ENCODE data around the gene UCN3. TPM values are rescaled to one million over a fixed set of nuclear protein-coding genes. Genes with fewer than 3 reads are reported as not detected.

UCN3 gene
- total RNA-seq, 4 donors from 2014 or later: not detected

DNA sequence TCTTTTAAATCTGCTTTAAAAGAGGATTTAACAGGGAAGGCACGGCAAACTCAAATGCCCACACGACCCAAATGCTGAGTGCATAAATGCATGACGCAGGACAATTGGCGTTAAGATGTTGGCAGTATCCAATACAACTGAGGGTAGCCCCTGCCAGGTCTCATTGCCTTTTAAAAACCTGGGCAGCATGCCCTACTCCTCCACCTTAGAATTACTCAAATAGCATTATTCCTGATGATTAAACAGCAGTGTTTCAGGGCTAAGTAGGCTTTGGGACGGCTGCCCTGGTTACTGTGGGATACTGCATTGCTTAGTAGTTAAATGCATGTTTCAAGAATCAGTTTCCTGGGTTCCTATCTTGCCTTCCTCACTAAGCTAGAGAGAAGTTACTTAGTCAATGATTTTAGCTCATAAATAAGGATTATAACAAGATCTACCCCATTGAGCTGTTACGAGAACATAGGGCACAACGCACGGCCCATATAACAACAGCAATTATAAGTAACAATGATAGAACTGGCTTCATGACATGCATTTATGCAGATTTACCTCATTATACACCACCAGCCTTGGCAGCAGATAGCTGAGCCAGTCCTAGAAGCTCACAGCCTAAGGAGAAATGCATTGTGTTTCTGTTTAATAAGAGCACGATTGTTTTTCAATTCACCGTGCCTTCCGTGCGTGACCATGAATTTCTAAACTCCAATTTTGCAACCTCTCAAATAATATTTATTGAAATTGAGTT lies 32.0 kb downstream of the UCN3 start:
- TF ChIP-seq, protein P1, sequence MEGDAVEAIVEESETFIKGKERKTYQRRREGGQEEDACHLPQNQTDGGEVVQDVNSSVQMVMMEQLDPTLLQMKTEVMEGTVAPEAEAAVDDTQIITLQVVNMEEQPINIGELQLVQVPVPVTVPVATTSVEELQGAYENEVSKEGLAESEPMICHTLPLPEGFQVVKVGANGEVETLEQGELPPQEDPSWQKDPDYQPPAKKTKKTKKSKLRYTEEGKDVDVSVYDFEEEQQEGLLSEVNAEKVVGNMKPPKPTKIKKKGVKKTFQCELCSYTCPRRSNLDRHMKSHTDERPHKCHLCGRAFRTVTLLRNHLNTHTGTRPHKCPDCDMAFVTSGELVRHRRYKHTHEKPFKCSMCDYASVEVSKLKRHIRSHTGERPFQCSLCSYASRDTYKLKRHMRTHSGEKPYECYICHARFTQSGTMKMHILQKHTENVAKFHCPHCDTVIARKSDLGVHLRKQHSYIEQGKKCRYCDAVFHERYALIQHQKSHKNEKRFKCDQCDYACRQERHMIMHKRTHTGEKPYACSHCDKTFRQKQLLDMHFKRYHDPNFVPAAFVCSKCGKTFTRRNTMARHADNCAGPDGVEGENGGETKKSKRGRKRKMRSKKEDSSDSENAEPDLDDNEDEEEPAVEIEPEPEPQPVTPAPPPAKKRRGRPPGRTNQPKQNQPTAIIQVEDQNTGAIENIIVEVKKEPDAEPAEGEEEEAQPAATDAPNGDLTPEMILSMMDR (IDR thresholded peaks at IDR 0.05; ENCODE audit: low read depth): no peak

DNA sequence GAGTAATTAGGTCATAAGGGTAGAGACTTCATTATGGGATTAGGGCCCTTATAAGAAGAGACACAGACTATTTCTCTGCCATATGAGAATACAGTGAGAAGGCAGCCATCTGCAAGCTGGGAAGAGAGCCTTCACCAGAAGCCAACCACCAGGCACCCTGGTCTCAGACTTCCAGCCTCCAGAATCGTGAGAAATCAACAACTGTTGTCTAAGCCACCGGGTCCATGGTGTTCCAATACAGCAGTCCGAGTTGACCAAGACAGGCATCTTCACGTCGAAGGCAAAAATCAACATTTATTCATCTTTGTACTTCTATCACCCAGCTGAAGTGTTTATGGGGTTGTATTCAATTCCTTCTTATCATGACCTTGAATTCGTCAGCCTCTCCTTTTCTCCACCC lies 34.6 kb downstream of the UCN3 start:
- TF ChIP-seq, protein P1 (IDR thresholded peaks at IDR 0.05; ENCODE audit: low read depth): no peak

DNA sequence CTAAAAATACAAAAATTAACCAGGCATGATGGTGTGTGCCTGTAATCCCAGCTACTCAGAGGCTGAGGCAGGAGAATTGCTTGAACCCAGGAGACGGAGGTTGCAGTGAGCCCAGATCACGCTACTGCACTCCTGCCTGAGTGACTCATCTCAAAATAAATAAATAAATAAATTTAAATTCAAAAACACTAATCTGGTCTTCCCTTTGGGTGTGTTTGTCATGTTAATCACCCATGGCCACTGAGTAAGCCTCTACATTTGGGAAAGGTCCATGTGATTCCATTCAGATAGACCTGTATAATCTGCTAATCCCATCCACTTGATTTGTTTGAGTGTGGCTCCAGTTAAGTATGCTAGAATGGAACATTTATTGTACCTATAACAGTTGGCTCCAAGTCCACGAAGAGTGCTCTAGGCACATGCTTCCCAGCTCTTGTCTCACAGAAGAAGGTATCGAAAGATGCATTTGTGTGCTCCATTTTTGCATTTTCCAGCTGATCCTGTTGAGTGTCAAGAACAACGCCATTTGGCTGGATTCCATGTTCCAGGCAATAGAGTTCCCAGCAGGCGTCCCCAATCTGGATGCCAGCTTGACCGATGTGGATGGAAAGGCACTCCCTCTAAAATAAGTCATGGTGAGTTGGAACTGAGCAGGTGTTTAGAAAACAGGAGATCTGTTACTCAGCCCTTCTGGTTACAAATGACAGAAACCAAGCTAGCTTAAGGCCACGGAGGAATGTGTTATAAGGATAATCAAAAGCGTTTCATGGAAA lies 35.9 kb downstream of the UCN3 start:
- TF ChIP-seq, protein P1 (IDR thresholded peaks at IDR 0.05; ENCODE audit: low read depth): no peak

DNA sequence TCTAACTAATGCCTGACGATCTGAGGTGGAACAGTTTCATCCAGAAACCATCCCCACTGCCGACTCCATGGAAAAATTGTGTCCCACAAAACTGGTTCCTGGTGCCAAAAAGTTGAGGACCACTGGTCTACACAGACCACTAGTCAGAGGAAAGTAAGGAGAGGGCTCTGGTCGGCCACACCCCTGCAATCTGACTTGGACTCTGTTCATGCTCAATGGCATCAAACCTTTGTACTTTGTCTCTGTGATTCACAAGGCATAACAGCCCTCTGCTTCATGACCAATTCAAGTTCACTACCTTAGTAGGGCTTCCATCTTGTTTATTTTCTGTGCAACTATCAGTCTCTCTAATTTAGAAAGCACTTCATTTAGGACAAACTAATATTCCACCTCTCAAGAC lies 38.0 kb downstream of the UCN3 start:
- TF ChIP-seq, protein P1 (IDR thresholded peaks at IDR 0.05; ENCODE audit: low read depth): no peak

DNA sequence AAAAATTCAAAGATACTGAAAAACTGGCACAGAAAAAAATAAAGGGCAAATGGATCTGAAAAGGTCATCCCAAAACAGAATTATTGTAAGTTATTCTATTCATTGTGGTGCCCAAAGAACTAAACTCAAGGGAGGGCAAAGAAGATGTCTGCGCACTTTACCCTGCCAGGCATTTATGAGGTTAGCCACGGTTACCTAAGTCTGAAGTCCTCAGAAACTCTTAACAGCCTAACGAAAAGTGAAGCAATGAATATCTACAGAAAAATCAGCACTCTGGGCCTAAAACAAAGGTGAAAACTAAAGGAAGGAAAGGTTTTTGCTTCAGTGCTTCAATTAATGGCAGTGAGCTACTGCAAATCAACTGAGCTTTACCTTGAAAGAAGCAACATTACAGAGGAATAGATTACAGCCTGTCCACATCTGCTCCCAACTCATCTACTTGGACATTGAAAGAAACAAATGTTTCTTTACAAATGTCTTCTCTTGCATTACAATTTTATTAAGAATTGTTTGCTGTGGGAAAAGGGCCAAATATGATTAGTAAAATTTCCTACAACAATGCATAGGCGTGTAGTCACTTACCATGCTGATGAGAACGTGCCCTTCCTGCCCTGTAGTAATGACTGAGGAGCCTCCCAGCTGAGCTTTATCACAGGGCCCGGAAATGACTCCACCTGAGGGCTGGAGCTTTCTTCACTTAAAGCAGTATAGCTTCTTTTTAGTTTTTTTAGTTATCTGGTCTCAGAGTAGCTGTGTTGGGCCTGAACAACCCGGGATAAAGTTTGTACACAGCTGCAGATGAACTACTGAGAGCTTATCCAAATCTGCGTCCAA lies 39.7 kb downstream of the UCN3 start, which contains the start of gene TUBAL3:
Gene TUBAL3 (minus strand): TSS at position 621 of the 834 bp plus-strand sequence. CDS start 36 bp downstream, at position 585.
- TF ChIP-seq, protein P1 (IDR thresholded peaks at IDR 0.05; ENCODE audit: low read depth): no peak

DNA sequence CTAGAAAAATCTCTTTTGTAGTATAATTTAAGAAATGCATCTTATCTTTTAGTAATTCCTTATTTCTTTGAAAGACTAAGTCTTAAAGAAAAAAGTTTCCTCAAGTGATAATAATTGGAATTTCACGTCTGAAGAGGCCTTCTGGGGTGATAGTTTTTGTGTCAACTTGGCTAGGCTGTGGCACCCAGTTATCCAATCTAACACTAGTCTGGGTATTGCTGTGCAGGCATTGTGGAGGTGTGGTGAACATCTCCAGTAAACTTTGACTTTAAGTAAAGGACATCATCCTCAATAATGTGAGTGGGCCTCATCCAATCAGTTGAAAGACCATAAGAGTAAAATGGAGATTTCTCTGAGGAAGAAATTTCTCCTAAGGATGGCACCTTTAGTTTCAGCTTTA lies 42.2 kb downstream of the UCN3 start:
- TF ChIP-seq, protein P1 (IDR thresholded peaks at IDR 0.05; ENCODE audit: low read depth): no peak

DNA sequence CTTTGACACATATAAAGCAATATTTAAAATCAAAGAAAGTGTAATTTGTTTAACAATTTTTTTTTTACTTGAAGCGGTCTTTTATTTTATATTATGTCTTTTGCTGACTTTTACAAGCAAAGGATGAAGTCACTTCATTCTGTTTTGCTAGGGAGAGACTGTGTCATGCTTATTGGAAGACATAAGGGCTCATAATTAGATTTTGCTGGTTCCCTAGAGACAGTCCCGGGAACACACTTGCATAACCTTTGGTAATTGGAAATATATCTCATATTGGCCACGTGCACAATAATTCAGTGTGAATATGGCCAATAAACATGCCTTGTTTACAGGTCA lies 47.1 kb downstream of the UCN3 start:
- TF ChIP-seq, protein P1 (IDR thresholded peaks at IDR 0.05; ENCODE audit: low read depth): no peak

All from subcutaneous adipose tissue (tissue), 4 donors.